Adrenal gland (tissue), 5 donors: ENCODE results near the gene SEC22C.

ENCODE experiments used
- POLR2A ChIP-seq, 2 donors: fragments of 450-650 bp; IDR thresholded peaks; one replicate each; pipeline ENCODE4 v1.6.1; 2017; ENCODE audit warnings: antibody characterized with exemption in 2 of 2, mild to moderate bottlenecking in 2 of 2, moderate library complexity in 1 of 2
- TF ChIP-seq, protein P1 (sequence below), 6 experiments: fragments of 450-650 bp in 4 of 6; fragments of 200-600 bp in 2 of 6; sonication (generic) in 1 of 6; IDR thresholded peaks; 1 replicate in 5 of 6; 2 replicates in 1 of 6; pipeline versions ENCODE4 v1.5.1 to v1.8.0; 2016 to 2021; ENCODE audit warnings: antibody characterized with exemption in 6 of 6, mild to moderate bottlenecking in 2 of 6, moderate library complexity in 1 of 6
- donor health status: DM: no; HTN: no; CAD: no.

DNA sequence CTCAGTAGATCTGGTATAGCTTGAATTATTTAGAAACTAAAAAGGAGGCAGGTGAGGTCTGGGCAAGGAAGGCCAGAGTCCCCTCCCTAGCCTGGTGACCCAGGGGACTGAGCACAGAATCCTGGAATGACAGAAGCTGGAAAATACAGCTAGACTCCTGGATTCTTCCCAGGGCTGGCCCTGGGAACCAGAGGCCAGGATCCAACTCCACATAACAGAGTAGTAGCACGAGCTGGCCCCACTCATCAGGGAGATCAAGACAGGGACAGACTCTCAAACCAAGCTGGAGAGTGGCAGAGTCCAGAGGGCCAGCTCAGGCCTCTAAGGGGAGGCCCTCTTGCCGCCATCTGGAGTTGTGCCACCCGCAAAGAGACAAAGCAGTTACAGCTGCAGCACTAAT lies 68.6 kb downstream of the SEC22C start:
- TF ChIP-seq, protein P1, sequence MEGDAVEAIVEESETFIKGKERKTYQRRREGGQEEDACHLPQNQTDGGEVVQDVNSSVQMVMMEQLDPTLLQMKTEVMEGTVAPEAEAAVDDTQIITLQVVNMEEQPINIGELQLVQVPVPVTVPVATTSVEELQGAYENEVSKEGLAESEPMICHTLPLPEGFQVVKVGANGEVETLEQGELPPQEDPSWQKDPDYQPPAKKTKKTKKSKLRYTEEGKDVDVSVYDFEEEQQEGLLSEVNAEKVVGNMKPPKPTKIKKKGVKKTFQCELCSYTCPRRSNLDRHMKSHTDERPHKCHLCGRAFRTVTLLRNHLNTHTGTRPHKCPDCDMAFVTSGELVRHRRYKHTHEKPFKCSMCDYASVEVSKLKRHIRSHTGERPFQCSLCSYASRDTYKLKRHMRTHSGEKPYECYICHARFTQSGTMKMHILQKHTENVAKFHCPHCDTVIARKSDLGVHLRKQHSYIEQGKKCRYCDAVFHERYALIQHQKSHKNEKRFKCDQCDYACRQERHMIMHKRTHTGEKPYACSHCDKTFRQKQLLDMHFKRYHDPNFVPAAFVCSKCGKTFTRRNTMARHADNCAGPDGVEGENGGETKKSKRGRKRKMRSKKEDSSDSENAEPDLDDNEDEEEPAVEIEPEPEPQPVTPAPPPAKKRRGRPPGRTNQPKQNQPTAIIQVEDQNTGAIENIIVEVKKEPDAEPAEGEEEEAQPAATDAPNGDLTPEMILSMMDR (IDR thresholded peaks at IDR 0.05): no peak
- TF ChIP-seq POLR2A (IDR thresholded peaks at IDR 0.05): no peak
